Measurements from ENCODE around the gene KIF22. TPM values are rescaled to one million over a fixed set of nuclear protein-coding genes. Genes with fewer than 3 reads are reported as not detected.

KIF22 gene
- total and polyA plus RNA-seq, 7 experiments from 2014 or later, result 36.9 to 141 (median 81.3) TPM

DNA sequence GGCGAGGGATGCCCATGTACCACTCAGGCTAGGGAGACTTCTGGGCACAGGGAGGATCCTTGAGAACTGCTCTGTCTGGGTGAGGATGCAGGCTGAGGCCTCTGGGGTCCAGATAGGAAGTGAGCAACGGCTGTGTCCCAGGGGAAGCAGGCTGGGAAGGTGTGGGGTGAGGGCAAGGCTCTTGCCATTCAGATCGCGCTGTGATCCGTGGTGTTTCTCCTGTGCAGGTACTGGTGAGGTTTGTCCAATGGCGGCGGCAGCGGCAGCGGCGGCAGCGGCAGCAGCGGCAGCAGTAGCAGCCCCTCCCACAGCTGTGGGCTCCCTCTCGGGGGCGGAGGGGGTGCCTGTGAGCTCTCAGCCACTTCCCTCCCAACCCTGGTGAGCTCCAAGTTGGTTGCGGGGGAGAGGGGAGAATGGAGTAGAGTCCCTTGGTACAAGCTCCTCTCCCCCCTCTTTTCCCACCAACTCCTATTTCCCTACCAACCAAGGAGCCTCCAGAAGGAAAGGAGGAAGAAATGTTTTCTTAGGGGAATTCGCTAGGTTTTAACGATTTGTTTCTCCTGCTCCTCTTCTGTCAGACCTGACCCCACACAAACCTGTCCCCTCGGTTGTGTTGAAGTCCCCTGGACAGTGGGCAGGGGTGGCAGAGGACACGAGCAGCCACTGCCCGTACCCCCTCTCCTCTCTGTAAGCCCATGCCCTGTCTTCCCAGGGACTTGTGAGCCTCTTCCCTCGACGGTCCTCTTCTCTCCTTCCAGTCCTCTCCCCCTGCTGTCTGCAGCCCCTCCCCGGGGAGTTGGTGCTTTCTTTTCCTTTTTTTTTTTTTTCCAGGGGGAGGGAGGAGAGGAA lies 19.5 kb downstream of the KIF22 start:
- Histone ChIP-seq H3K4me1 (ENCODE audit: control insufficient read depth in 2 of 2, insufficient read depth in 2 of 2, low read length in 2 of 2) (peaks cover 31 to 44% of the 10 kb centered on the region in 2 donors), H3K4me3 (ENCODE audit: low read length) (peak overlapping the region; percentile 80), H3K27ac (ENCODE audit: low read depth, low read length) (peak overlapping the region; percentile 79), H3K9me3 (ENCODE audit: control insufficient read depth in 2 of 3, low read length in 3 of 3) (no peaks in the 10 kb centered on the region), H3K36me3 (ENCODE audit: control insufficient read depth in 2 of 3, insufficient read depth in 3 of 3, low read length in 3 of 3) (peaks cover 0 to 14% (median 8%) of the 10 kb centered on the region in 3 experiments), H3K27me3 (ENCODE audit: control insufficient read depth in 2 of 2, insufficient read depth in 2 of 2, low read length in 2 of 2) (no peaks in the 10 kb centered on the region)
- Mint-ChIP-seq H3K9me3 (peaks cover 0 to 1% (median 0%) of the 10 kb centered on the region in 11 donors), H3K27ac (peak overlapping the region; percentile 72 to 97 (median 90)), H3K4me3 (peak overlapping the region; percentile 76 to 96 (median 88)), H3K27me3 (peaks cover 0 to 22% (median 0%) of the 10 kb centered on the region in 5 donors), H3K36me3 (peaks cover 0 to 29% (median 3%) of the 10 kb centered on the region in 5 donors), H3K4me1 (peaks cover 30 to 64% (median 54%) of the 10 kb centered on the region in 7 donors)
- DNase-seq, result peak in 6 of 9 donors; percentile 27 to 52 (median 39)
- ChIA-PET POLR2A (interaction anchor here (1.2 to 6.5 kb wide), 8 partner anchors 11 to 255 kb away, joined by 3 to 75 read pairs (median 20); partner anchors contain the start of genes ALDOA, KIF22 and MVP), CTCF (interaction anchor here (0.6 to 3.0 kb wide), 4 partner anchors 10 to 195 kb away, joined by 3 to 13 read pairs (median 4); partner anchors contain the start of gene MVP)
- no peak for ATAC-seq
- intact Hi-C loops (cut with micrococcal nuclease), result loop anchor here (2.0 to 10.0 kb wide), 8 partner anchors 63 to 1112 kb away; partner anchors contain the start of genes ALDOA (in 1 of the 2), C16orf54 (in 1 of the 2), FBRS (in 1 of the 2) and FBXL19 (in 1 of the 2)

DNA sequence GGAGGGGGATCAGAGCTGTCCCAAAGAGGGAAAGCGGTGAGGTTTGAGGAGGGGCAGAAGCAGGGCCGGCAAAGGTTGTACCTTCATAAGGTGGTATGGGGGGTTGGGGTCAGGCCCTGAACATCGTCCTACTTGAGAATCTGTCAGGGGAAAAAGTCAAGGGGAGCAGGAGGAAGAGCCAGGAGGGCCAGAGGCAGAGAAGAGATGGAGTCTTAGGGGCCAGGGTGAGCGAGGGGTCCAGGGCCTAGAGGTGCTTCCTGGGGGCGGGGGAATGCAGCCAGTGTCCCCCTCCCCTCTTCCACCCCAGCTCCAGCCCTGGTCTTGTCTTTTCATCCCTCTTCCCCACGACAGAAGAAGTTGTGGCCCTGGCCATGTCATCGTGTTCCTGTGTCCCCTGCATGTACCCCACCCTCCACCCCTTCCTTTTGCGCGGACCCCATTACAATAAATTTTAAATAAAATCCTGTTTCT lies 20.2 kb downstream of the KIF22 start:
- Histone ChIP-seq H3K36me3 (ENCODE audit: control insufficient read depth in 2 of 3, insufficient read depth in 3 of 3, low read length in 3 of 3) (peaks cover 0 to 14% (median 8%) of the 10 kb centered on the region in 3 experiments), H3K27ac (ENCODE audit: low read depth, low read length) (peak overlapping the region; percentile 79), H3K4me3 (ENCODE audit: low read length) (peak overlapping the region; percentile 80), H3K9me3 (ENCODE audit: control insufficient read depth in 2 of 3, low read length in 3 of 3) (no peaks in the 10 kb centered on the region), H3K27me3 (ENCODE audit: control insufficient read depth in 2 of 2, insufficient read depth in 2 of 2, low read length in 2 of 2) (no peaks in the 10 kb centered on the region), H3K4me1 (ENCODE audit: control insufficient read depth in 2 of 2, insufficient read depth in 2 of 2, low read length in 2 of 2) (peaks cover 35 to 46% of the 10 kb centered on the region in 2 donors)
- H3K4me1 Mint-ChIP-seq, result peaks cover 29 to 65% (median 56%) of the 10 kb centered on the region in 7 donors
- H3K27ac Mint-ChIP-seq, result peak overlapping the region; percentile 72 to 97 (median 90)
- ChIA-PET POLR2A (interaction anchor here (1.0 to 6.5 kb wide), 10 partner anchors 10 to 255 kb away, joined by 3 to 75 read pairs (median 9); partner anchors contain the start of genes ALDOA, KIF22 and MVP), CTCF (interaction anchor here (1.9 to 3.0 kb wide), 2 partner anchors 37 to 110 kb away, joined by 4 to 13 read pairs; no protein-coding TSS in a partner anchor)
- ATAC-seq, result no peak
- H3K27me3 Mint-ChIP-seq, result peaks cover 0 to 23% (median 0%) of the 10 kb centered on the region in 5 donors
- peaks cover 0 to 26% (median 3%) of the 10 kb centered on the region in 5 donors for H3K36me3 Mint-ChIP-seq
- H3K9me3 Mint-ChIP-seq, result peaks cover 0 to 5% (median 0%) of the 10 kb centered on the region in 11 donors
- no peak for DNase-seq
- intact Hi-C loops (cut with micrococcal nuclease), result loop anchor here in 1 of 2 donors (10.0 kb wide), 1 partner anchor 216 kb away; no protein-coding TSS in a partner anchor
- H3K4me3 Mint-ChIP-seq, result peak overlapping the region; percentile 84 to 96 (median 90)

DNA sequence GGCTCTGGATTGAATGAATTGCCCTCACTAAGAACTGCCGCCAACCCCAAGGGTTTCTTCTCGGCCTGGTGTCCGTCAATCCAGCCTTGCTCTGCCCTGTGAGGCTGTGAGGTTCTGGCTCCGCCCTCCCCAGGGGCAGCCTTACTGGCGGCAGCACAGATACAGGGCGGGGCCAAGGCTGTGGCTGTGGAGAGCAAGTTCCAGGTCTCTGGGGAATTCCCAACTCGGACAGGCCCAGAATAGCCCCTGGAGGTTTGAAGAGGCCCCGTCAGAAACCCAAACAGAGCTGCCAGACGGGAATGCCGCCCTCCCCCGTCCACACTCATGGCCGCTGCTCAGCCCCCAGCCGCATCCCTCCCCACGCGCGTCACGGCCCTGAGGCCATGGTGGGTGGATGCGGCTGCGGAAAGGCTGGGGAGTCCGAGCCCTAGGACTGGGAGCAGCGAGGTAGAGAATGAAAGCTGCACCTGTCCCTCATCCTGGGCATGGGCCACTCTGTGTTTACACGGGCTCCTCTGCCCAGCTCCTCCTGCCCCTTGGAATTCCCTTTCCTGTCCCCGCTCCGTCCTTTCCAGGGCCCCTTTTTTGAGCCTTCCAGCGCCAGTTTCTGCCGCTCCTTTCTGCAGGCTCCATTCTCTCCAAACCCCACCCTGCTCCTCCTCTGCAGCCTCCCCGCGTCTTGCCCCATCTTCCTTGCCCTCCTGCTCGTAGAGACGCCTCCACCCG lies 20.8 kb downstream of the KIF22 start:
- peaks cover 0 to 14% (median 8%) of the 10 kb centered on the region in 3 experiments for H3K36me3 ChIP-seq (ENCODE audit: control insufficient read depth in 2 of 3, insufficient read depth in 3 of 3, low read length in 3 of 3)
- Mint-ChIP-seq H3K27ac (peak overlapping the region; percentile 72 to 97 (median 90)), H3K4me3 (peak overlapping the region; percentile 84 to 96 (median 90)), H3K9me3 (peaks cover 0 to 7% (median 0%) of the 10 kb centered on the region in 11 donors), H3K4me1 (peaks cover 29 to 68% (median 59%) of the 10 kb centered on the region in 7 donors), H3K27me3 (peaks cover 0 to 25% (median 0%) of the 10 kb centered on the region in 5 donors), H3K36me3 (peaks cover 0 to 28% (median 3%) of the 10 kb centered on the region in 5 donors)
- ATAC-seq (peak; percentile 41), DNase-seq (peak in 7 of 9 donors; percentile 46 to 83 (median 48))
- ChIA-PET POLR2A (interaction anchor here (0.6 to 6.5 kb wide), 7 partner anchors 10 to 110 kb away, joined by 3 to 75 read pairs (median 7); partner anchors contain the start of genes KIF22 and MVP), CTCF (interaction anchor here (0.6 to 3.0 kb wide), 3 partner anchors 37 to 120 kb away, joined by 3 to 13 read pairs (median 4); no protein-coding TSS in a partner anchor)
- no peaks in the 10 kb centered on the region for H3K9me3 ChIP-seq (ENCODE audit: control insufficient read depth in 2 of 3, low read length in 3 of 3)
- no peaks in the 10 kb centered on the region for H3K27me3 ChIP-seq (ENCODE audit: control insufficient read depth in 2 of 2, insufficient read depth in 2 of 2, low read length in 2 of 2)
- peaks cover 35 to 46% of the 10 kb centered on the region in 2 donors for H3K4me1 ChIP-seq (ENCODE audit: control insufficient read depth in 2 of 2, insufficient read depth in 2 of 2, low read length in 2 of 2)
- peak overlapping the region; percentile 79 for H3K27ac ChIP-seq (ENCODE audit: low read depth, low read length)
- intact Hi-C loops (cut with micrococcal nuclease), result loop anchor here in 1 of 2 donors (10.0 kb wide), 1 partner anchor 217 kb away; no protein-coding TSS in a partner anchor
- H3K4me3 ChIP-seq (ENCODE audit: low read length), result peak overlapping the region; percentile 80

DNA sequence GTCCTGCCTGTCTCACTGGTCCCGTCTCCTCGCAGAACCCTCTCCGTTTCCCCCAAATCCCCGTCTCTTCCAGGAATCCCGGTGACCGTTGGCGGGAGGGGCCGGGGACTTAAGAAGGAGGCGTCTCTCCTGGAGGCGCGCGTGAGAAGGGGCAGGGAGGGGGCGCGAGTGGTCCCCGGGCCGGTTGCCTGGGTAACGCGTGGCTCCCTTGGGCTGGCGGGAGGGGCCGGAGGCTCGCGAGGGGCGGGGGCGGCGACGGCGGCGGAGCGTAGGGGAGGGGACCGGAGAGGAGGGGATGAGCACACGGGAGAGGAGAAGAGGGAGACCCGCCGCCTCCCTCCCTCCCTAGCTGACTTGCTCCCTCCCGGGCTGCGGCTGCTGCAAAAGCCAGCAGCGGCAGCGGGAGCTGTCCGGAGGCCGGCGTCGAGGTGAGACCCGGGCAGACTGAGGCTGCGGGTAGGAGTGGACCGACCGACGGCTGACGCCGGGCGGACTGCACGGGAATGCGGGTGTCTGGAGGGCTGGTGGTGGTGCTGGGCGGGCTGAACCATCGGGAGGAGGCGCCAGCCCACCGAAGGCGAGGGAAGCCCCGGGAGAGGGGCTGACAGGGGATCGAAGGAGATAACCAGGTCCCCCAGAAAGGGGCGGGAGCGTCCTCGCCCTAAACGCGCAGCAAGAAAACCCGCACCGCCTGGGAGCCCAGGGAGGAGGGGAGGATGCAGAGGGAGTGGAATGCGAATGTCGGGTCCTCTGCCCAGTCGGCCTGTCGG lies 21.5 kb downstream of the KIF22 start, which contains the start of gene PRRT2:
TSS of gene PRRT2 (plus strand) at position 298 of the 770 bp plus-strand sequence. CDS start 862 bp downstream, outside the sequence.
- H3K36me3 Mint-ChIP-seq, result peaks cover 0 to 32% (median 3%) of the 10 kb centered on the region in 5 donors
- peak within 1 kb of the TSS; percentile 79 for H3K27ac ChIP-seq (ENCODE audit: low read depth, low read length)

More for the DNA sequence above, 21.5 kb downstream of the KIF22 start, which contains the start of gene PRRT2:
- CTCF ChIA-PET, result interaction anchor here (1.9 to 3.0 kb wide), 2 partner anchors 36 to 111 kb away, joined by 4 to 13 read pairs; no protein-coding TSS in a partner anchor
- peak within 1 kb of the TSS; percentile 72 to 97 (median 90) for H3K27ac Mint-ChIP-seq
- intact Hi-C loops (cut with micrococcal nuclease), result loop anchor here in 1 of 2 donors (10.0 kb wide), 1 partner anchor 217 kb away; no protein-coding TSS in a partner anchor
- peaks cover 29 to 73% (median 64%) of the 10 kb centered on the region in 7 donors for H3K4me1 Mint-ChIP-seq
- POLR2A ChIA-PET, result interaction anchor here (0.9 to 6.5 kb wide), 7 partner anchors 8 to 110 kb away, joined by 3 to 75 read pairs (median 7); partner anchors contain the start of genes KIF22 and MVP
- peak in 3 of 9 donors; percentile 21 to 70 (median 59) for DNase-seq
- Histone ChIP-seq H3K9me3 (ENCODE audit: control insufficient read depth in 2 of 3, low read length in 3 of 3) (no peaks in the 10 kb centered on the region), H3K4me3 (ENCODE audit: low read length) (peak within 1 kb of the TSS; percentile 80), H3K27me3 (ENCODE audit: control insufficient read depth in 2 of 2, insufficient read depth in 2 of 2, low read length in 2 of 2) (no peaks in the 10 kb centered on the region), H3K36me3 (ENCODE audit: control insufficient read depth in 2 of 3, insufficient read depth in 3 of 3, low read length in 3 of 3) (peaks cover 0 to 14% (median 8%) of the 10 kb centered on the region in 3 experiments), H3K4me1 (ENCODE audit: control insufficient read depth in 2 of 2, insufficient read depth in 2 of 2, low read length in 2 of 2) (peaks cover 37 to 46% of the 10 kb centered on the region in 2 donors)
- H3K9me3 Mint-ChIP-seq, result peaks cover 0 to 7% (median 0%) of the 10 kb centered on the region in 11 donors
- ATAC-seq, result no peak
- peaks cover 0 to 25% (median 0%) of the 10 kb centered on the region in 5 donors for H3K27me3 Mint-ChIP-seq
- peak within 1 kb of the TSS; percentile 84 to 96 (median 90) for H3K4me3 Mint-ChIP-seq
